Esophagus squamous epithelium (tissue), 4 donors: ENCODE measurements around the gene SLC24A4.

Experiments used
- CTCF ChIP-seq, 6 experiments: fragments of 450-650 bp in 4 of 6; fragments of 200-600 bp in 2 of 6; sonication (generic) in 2 of 6; IDR thresholded peaks; one replicate each; pipeline ENCODE4 v1.5.1; 2016 to 2019; ENCODE audit warnings: antibody characterized with exemption in 6 of 6, mild to moderate bottlenecking in 4 of 6, moderate library complexity in 4 of 6
- POLR2A ChIP-seq, 4 donors: fragments of 450-650 bp; IDR thresholded peaks; one replicate each; pipeline ENCODE4 v1.6.1; 2017; ENCODE audit warnings: antibody characterized with exemption in 4 of 4, mild to moderate bottlenecking in 4 of 4, moderate library complexity in 3 of 4

- TF ChIP-seq CTCF (IDR thresholded peaks at IDR 0.05) (no peak), POLR2A (IDR thresholded peaks at IDR 0.05) (no peak)
Observed at GRCh38 chr14:92540472-92541048, 217.6 kb downstream of the SLC24A4 start.
